ENCODE data around the gene ITGAE. TPM values are rescaled to one million over a fixed set of nuclear protein-coding genes. Genes with fewer than 3 reads are reported as not detected.
A peak's percentile ranks its signal among the peaks of the same experiment; 100 is the strongest.

Gene ITGAE
- total RNA-seq, 1 experiment from 2014 or later = 14.7 TPM

DNA sequence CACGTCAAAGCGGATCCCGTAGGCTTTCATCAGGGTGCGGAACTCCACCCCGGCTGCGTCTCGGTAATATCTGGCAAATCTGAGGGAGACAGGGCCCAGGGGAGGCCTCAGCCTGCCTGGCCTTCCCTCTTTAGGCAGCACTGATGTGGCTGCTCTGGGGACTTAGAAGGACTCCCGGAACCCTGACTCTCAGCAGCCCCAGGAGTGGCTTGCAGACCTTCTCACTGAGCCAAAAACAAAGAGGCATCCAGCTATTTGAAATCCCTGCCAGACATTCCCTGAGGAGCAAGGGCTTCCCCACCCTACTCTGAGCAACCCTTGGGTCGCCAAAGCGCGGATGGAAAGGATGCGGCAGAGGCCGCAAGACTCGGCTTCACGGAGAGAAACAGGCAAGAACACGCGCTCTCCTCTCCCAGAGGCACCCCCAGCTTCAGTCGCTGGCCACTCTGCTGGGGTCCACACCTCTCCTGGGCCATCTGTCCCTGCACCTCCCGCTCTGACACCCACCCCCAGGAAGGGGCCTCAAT, 112.9 kb downstream of the ITGAE start:
- intact Hi-C loops (cut with micrococcal nuclease; ENCODE audit: unreplicated experiment) = no loop called here
- H3K4me3 Mint-ChIP-seq (ENCODE audit: low read depth, unreplicated experiment) = no peak overlapping the region
- no peaks in the 10 kb centered on the region for H3K4me1 Mint-ChIP-seq (ENCODE audit: low read depth, unreplicated experiment)
- CTCF ChIA-PET = no interaction called here
- H3K36me3 Mint-ChIP-seq (ENCODE audit: insufficient read depth, unreplicated experiment) = no peaks in the 10 kb centered on the region
- no peaks in the 10 kb centered on the region for H3K27me3 Mint-ChIP-seq (ENCODE audit: unreplicated experiment)
- TF ChIP-seq CTCF (IDR thresholded peaks at IDR 0.05; ENCODE audit: unreplicated experiment) = no peak
- H3K27ac Mint-ChIP-seq (ENCODE audit: unreplicated experiment) = no peak overlapping the region
- DNase-seq = no peak
- no peaks in the 10 kb centered on the region for H3K9me3 Mint-ChIP-seq (ENCODE audit: low read depth, unreplicated experiment)
- BruUV-seq (replicated peaks) = no TSS peak

- Mint-ChIP-seq H3K36me3 (ENCODE audit: insufficient read depth, unreplicated experiment) (no peaks in the 10 kb centered on the region), H3K4me3 (ENCODE audit: low read depth, unreplicated experiment) (no peak overlapping the region), H3K4me1 (ENCODE audit: low read depth, unreplicated experiment) (no peaks in the 10 kb centered on the region), H3K9me3 (ENCODE audit: low read depth, unreplicated experiment) (no peaks in the 10 kb centered on the region), H3K27me3 (ENCODE audit: unreplicated experiment) (no peaks in the 10 kb centered on the region), H3K27ac (ENCODE audit: unreplicated experiment) (no peak overlapping the region)
- DNase-seq = no peak
- TF ChIP-seq CTCF (IDR thresholded peaks at IDR 0.05; ENCODE audit: unreplicated experiment) = no peak
- CTCF ChIA-PET = interaction anchor here (0.7 kb wide), 1 partner anchor 285 kb away, joined by 7 read pairs; no protein-coding TSS in a partner anchor
- BruUV-seq (replicated peaks) = no TSS peak
- intact Hi-C loops (cut with micrococcal nuclease; ENCODE audit: unreplicated experiment) = no loop called here
Measured at GRCh38 chr17:3685174-3685573, 115.8 kb downstream of the ITGAE start.

GRCh38 chr17:3683054-3683511, 117.9 kb downstream of the ITGAE start:
- Mint-ChIP-seq H3K27me3 (ENCODE audit: unreplicated experiment) (no peaks in the 10 kb centered on the region), H3K36me3 (ENCODE audit: insufficient read depth, unreplicated experiment) (peaks cover 3% of the 10 kb centered on the region), H3K4me3 (ENCODE audit: low read depth, unreplicated experiment) (no peak overlapping the region), H3K9me3 (ENCODE audit: low read depth, unreplicated experiment) (no peaks in the 10 kb centered on the region), H3K27ac (ENCODE audit: unreplicated experiment) (no peak overlapping the region), H3K4me1 (ENCODE audit: low read depth, unreplicated experiment) (no peaks in the 10 kb centered on the region)
- peak; percentile 77 for TF ChIP-seq CTCF (IDR thresholded peaks at IDR 0.05; ENCODE audit: unreplicated experiment)
- CTCF ChIA-PET = interaction anchor here (0.5 to 0.6 kb wide), 2 partner anchors 27 to 158 kb away, joined by 3 read pairs; no protein-coding TSS in a partner anchor
- no TSS peak for BruUV-seq (replicated peaks)
- peak; percentile 26 for DNase-seq
- intact Hi-C loops (cut with micrococcal nuclease; ENCODE audit: unreplicated experiment) = no loop called here

- H3K27ac Mint-ChIP-seq (ENCODE audit: unreplicated experiment) = no peak overlapping the region
- CTCF ChIA-PET = no interaction called here
- peaks cover 3% of the 10 kb centered on the region for H3K36me3 Mint-ChIP-seq (ENCODE audit: insufficient read depth, unreplicated experiment)
- no peak overlapping the region for H3K4me3 Mint-ChIP-seq (ENCODE audit: low read depth, unreplicated experiment)
- intact Hi-C loops (cut with micrococcal nuclease; ENCODE audit: unreplicated experiment) = no loop called here
- H3K27me3 Mint-ChIP-seq (ENCODE audit: unreplicated experiment) = no peaks in the 10 kb centered on the region
- no TSS peak for BruUV-seq (replicated peaks)
- no peak for TF ChIP-seq CTCF (IDR thresholded peaks at IDR 0.05; ENCODE audit: unreplicated experiment)
- H3K4me1 Mint-ChIP-seq (ENCODE audit: low read depth, unreplicated experiment) = no peaks in the 10 kb centered on the region
- no peaks in the 10 kb centered on the region for H3K9me3 Mint-ChIP-seq (ENCODE audit: low read depth, unreplicated experiment)
- no peak for DNase-seq
Measured at GRCh38 chr17:3682033-3682432, 119.0 kb downstream of the ITGAE start.
